IPS-11a (cell line): Measurements from ENCODE around the gene FAM117B.
"Not testable (repeated sequence)": the region's sequence is repeated elsewhere in the genome, so short reads cannot be mapped to it uniquely, and the experiment has no call there.

Source experiments
- H3K4me3 ChIP-seq: one replicate; pipeline ENCODE4 v1.5.1; 2013; ENCODE audit warnings: low read depth, low read length, control low read depth

Gene FAM117B

DNA sequence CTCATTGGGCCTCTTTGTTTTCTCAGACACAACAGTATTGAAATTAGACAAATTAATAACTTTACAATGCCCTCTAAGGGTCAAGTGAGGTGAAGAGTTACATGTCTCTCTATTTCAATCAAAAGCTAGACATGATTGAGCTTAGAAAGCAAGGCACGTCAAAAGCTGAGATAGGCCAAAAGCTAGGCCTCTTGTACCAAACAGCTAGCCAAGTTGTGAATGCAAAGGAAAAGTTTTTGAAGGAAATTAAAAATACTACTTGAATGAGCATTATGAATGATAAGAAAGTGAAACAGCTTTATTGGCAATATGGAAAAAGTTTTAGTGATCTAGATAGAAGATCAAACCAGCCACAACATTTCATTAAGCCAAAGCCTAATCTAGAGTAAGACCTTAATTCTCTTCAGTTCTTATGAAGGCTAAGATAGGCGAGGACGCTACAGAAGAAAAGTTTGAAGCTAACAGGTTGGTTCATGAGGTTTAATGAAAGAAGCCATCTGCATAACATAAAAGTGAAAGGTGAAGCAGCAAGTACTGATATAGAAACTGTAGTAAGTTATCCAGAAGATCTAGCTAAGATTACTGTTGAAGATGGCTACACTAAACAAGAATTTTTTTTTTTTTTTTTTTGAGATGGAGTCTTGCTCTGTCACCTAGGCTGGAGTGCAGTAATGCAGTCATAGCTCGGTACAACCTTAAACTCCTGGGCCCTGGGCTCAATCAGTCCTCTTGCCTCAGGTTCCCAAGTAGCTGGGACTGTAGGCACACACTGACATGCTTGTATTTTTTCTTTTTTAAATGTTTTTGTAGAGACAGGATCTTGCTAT lies 65.5 kb downstream of the FAM117B start:
- H3K4me3 ChIP-seq, result no peak overlapping the region

DNA sequence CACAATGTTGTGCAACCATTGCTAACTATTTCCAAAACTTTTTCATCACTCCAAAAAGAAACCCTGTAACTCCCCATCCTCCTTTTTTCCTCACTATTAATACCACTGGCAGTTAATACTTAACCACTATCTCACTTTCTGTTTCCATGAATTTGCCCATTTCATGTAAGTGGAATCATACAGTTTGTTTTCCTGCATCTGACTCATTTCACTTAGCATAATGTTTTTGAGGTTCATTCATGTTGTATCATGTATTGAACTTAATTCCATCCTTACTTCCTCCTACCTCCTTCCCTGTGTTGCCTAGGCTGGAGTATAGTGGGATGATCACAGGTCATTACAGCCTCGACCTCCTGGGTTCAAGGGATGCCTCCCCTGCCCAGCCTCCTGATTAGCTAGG lies 68.3 kb downstream of the FAM117B start:
- H3K4me3 ChIP-seq, result no peak overlapping the region

DNA sequence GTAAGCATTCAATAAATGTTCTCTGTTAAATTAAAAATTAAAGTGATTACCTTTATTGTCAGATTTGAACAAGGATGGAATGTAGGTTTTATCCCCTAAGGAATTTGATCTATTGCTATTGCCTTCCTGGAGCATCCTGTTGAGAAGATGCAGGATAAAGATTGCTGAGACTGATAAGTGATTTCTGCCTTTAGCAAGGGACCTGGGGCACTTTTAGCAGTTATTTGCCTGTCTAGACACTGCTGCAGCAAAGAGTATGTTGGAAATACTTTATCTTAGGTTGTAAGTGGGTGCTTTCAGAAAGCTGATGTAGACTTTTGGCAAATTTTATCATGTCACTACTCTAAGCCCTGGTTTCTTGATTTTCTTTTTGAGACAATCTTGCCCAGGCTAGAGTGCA lies 69.5 kb downstream of the FAM117B start:
- H3K4me3 ChIP-seq, result no peak overlapping the region

GRCh38 chr2:202705446-202706020 lies 70.8 kb downstream of the FAM117B start:
- H3K4me3 ChIP-seq, result no peak overlapping the region

DNA sequence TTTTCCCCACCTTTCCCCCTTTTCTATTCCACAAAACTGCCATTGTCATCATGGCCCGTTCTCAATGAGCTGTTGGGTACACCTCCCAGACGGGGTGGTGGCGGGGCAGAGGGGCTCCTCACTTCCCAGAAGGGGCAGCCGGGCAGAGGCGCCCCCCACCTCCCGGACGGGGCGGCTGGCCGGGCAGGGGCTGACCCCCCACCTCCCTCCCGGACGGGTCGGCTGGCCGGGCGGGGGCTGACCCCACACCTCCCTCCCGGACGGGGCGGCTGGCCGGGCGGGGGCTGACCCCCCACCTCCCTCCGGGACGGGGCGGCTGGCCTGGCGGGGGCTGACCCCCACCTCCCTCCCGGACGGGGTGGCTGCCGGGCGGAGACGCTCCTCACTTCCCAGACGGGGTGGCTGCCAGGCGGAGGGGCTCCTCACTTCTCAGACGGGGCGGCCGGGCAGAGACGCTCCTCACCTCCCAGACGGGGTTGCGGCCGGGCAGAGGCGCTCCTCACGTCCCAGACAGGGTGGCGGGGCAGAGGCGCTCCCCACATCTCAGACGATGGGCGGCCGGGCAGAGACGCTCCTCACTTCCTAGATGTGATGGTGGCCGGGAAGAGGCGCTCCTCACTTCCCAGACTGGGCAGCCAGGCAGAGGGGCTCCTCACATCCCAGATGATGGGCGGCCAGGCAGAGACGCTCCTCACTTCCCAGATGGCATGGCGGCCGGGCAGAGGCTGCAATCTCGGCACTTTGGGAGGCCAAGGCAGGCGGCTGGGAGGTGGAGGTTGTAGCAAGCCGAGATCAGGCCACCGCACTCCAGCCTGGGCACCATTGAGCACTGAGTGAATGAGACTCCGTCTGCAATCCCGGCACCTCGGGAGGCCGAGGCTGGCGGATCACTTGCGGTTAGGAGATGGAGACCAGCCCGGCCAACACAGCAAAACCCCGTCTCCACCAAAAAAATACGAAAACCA lies 80.5 kb downstream of the FAM117B start:
- not testable (repeated sequence) for H3K4me3 ChIP-seq

DNA sequence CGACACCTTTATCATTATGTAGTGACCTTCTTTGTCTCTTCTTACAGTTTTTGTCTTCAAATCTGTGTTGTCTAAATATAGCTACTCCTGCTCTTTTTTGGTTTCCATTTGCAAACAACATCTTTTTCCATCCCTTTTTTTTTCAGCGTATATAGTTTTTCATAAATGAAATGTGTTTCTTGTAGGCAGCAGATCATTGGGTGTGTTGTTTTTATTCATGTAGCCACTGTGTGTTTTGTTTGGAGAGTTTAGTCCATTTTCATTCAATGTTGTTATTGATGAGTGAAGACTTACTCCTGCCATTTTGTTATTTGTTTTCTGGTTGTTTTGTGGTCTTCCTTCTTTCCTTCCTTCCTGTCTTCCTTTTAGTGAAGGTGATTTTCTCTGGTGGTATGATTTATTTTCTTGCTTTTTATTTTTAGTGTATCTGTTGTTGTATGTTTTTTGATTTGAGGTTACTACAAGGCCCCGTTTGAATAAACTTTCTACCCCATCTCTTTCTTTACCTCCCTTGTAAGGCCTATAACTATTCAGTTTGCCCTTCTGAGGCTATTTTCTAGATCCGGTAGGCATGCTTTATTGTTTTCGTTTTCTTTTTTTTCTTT lies 81.4 kb downstream of the FAM117B start:
- no peak overlapping the region for H3K4me3 ChIP-seq

- no peak overlapping the region for H3K4me3 ChIP-seq
These were observed 82.3 kb downstream of the FAM117B start for GRCh38 chr2:202716953-202717597.

- H3K4me3 ChIP-seq, result no peak overlapping the region
These were observed 83.0 kb downstream of the FAM117B start for GRCh38 chr2:202717598-202718310.

- H3K4me3 ChIP-seq, result no peak overlapping the region
These were observed 83.8 kb downstream of the FAM117B start for GRCh38 chr2:202718614-202719013.

DNA sequence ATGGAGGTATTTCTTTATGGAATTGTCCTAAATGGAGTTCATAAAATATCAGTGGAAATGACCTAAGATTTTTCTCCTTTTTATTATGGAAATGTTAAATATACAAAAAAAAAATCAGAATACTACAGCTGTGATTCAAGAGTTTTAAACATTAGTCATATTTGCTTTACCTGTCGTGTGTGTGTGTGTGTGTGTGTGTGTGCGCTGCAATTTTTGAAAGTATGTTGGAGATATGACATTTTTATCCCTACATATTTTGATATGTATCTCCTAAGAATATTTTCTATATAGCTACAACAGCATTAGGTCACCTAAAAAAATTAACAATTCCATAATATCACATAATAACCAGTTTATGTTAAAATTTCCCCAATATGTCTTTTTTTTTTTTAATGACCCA lies 85.5 kb downstream of the FAM117B start:
- no peak overlapping the region for H3K4me3 ChIP-seq

- no peak overlapping the region for H3K4me3 ChIP-seq
These were observed 86.9 kb downstream of the FAM117B start for GRCh38 chr2:202721621-202722020.

GRCh38 chr2:202723746-202724145 lies 89.0 kb downstream of the FAM117B start:
- no peak overlapping the region for H3K4me3 ChIP-seq

DNA sequence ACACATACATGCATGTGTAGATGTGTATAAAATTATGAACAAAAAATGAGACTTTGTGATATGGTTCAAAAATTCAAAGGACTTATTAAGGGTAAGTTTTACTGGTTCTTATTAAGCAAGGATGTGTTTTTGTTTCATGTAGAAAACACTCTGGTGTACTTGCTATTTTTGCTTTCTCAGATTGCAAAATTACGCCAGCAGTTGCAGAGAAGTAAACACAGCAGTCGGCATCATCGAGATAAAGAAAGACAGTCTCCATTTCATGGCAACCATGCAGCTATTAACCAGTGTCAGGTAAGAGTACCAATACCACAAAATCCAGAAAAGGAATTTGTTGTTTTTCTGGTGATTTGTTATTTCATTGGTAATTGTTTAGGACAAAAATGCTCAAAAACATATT lies 91.3 kb downstream of the FAM117B start:
- H3K4me3 ChIP-seq, result no peak overlapping the region

GRCh38 chr2:202736826-202737225 lies 102.1 kb downstream of the FAM117B start:
- no peak overlapping the region for H3K4me3 ChIP-seq

DNA sequence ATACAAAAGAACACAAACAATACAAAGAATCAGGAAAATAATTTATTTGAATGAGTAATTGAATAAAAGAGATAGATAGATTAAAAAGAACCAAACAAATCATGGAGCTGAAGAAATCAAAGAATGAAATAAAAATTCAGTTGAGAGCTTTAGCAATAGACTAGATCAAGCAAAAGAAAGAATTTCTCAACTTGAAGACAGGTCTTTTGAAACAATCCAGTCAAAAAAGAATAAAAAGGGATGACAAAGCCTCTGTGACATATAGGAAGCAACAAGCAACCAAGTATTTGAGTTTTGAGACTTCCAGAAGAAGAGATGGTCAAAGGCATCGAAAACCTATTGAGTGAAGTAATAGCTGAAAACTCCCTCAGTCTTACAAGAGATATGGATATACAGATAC lies 108.8 kb downstream of the FAM117B start:
- no peak overlapping the region for H3K4me3 ChIP-seq

- no peak overlapping the region for H3K4me3 ChIP-seq
These were observed 114.7 kb downstream of the FAM117B start for GRCh38 chr2:202749477-202749876.

GRCh38 chr2:202750763-202751427 lies 116.1 kb downstream of the FAM117B start:
- no peak overlapping the region for H3K4me3 ChIP-seq

GRCh38 chr2:202752071-202752470 lies 117.3 kb downstream of the FAM117B start:
- no peak overlapping the region for H3K4me3 ChIP-seq

- H3K4me3 ChIP-seq, result no peak overlapping the region
These were observed 120.2 kb downstream of the FAM117B start for GRCh38 chr2:202754936-202755335.
